Measurements from ENCODE around the gene ATG13. TPM values are rescaled to one million over a fixed set of nuclear protein-coding genes. Genes with fewer than 3 reads are reported as not detected.

Gene ATG13
- total and polyA plus RNA-seq, 2 experiments from 2014 or later = 32.9 to 71.1 TPM

- Mint-ChIP-seq H3K36me3 (ENCODE audit: low read depth) (peaks cover 37% of the 10 kb centered on the region), H3K9me3 (no peaks in the 10 kb centered on the region), H3K4me1 (peaks cover 19% of the 10 kb centered on the region), H3K4me3 (peak within 1 kb of the TSS; percentile 96), H3K27me3 (ENCODE audit: insufficient read depth, low read depth, poor library complexity) (peaks cover 15% of the 10 kb centered on the region), H3K27ac (peak within 1 kb of the TSS; percentile 100)
- no peaks in the 10 kb centered on the region for H3F3A ChIP-seq (replicated peaks; ENCODE audit: low read depth)
- H3K27me3 ChIP-seq (ENCODE audit: insufficient read depth) = no peaks in the 10 kb centered on the region
- H3K36me3 ChIP-seq (ENCODE audit: insufficient read depth) = peaks cover 26% of the 10 kb centered on the region
- 0 out of 2 replicates have a peak, but pooled peaks cover 4% of the 10 kb centered on the region for H3K4me1 ChIP-seq (ENCODE audit: insufficient read depth)
- H3K9me2 ChIP-seq (ENCODE audit: insufficient read depth) = no peaks in the 10 kb centered on the region
- H3K4me3 ChIP-seq = peak within 1 kb of the TSS; percentile 90
- no peaks in the 10 kb centered on the region; the same call in 1 of the 2 replicates for H4K20me1 ChIP-seq (replicated peaks; ENCODE audit: insufficient read depth)
- peak within 1 kb of the TSS; percentile 98 for H2AFZ ChIP-seq
- H3K27ac ChIP-seq (ENCODE audit: low read depth) = peak within 1 kb of the TSS; percentile 99
- TF ChIP-seq POLR2AphosphoS5 (IDR thresholded peaks at IDR 0.05; ENCODE audit: low read depth) (peak; percentile 80), EZH2 (IDR thresholded peaks at IDR 0.05; ENCODE audit: low read depth, unreplicated experiment) (no peak), ZNF114 (CRISPR knock-in tag; IDR thresholded peaks at IDR 0.05) (peak; percentile 80; the same call in 1 of the 2 replicates), ETS1 (IDR thresholded peaks at IDR 0.05) (peak; percentile 85), NANOG (IDR thresholded peaks at IDR 0.05; ENCODE audit: borderline replicate concordance) (peak; percentile 19; the same call in 1 of the 2 replicates), REST (IDR thresholded peaks at IDR 0.05; ENCODE audit: unreplicated experiment) (no peak), CREB1 (CRISPR knock-in tag; IDR thresholded peaks at IDR 0.05; ENCODE audit: low read depth) (peak; percentile 76), ZNF462 (CRISPR knock-in tag; IDR thresholded peaks at IDR 0.05) (no peak)
- DNase-seq (ENCODE audit: low spot score) (peak; percentile 100), ATAC-seq (peak; percentile 97)
- peak within 1 kb of the TSS; percentile 92 for H3K4me2 ChIP-seq
- peaks cover 30% of the 10 kb centered on the region for H3K79me2 ChIP-seq (replicated peaks; ENCODE audit: insufficient read depth)
Measured at GRCh38 chr11:46700241-46701077, 83.1 kb downstream of the ATG13 start, which contains the start of the genes ARHGAP1 and ZNF408. Gene ARHGAP1, minus strand, starts transcription at chr11:46700619. Its CDS starts 4,512 bp downstream, at chr11:46696107. Gene ZNF408, plus strand, starts transcription at chr11:46701031. Its CDS starts 17 bp downstream, at chr11:46701048.
